ENCODE results near the gene WT1.

WT1 gene

DNA sequence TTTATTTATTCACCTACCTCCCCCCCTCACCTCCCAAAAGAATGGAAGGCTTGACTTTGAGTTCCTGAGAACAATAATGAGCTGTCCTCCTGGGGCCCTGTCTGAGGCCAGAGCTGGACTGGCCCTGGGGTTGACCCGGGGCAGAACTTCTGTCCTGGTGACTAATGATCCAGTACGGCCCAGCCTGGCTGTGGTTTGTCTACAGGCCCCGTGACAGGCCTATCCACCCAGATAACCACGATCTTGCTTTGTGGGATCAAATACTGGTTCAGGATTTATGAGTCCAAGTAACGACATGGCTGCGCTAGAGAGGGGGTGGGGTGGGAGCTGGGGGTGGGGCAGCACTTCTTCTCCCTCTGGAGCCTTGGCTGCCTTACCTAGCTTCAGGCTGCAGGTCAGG lies 81.5 kb downstream of the WT1 start:
- no peak overlapping the region for H3K27ac ChIP-seq
- H3K79me2 ChIP-seq, result no peaks in the 10 kb centered on the region
- no peak overlapping the region for H3K4me2 ChIP-seq (ENCODE audit: low read length)
- no peaks in the 10 kb centered on the region for H3K27me3 ChIP-seq (ENCODE audit: control insufficient read depth, insufficient read depth, low read length)
- H3K4me1 ChIP-seq, result no peaks in the 10 kb centered on the region
- TF ChIP-seq, protein P1, sequence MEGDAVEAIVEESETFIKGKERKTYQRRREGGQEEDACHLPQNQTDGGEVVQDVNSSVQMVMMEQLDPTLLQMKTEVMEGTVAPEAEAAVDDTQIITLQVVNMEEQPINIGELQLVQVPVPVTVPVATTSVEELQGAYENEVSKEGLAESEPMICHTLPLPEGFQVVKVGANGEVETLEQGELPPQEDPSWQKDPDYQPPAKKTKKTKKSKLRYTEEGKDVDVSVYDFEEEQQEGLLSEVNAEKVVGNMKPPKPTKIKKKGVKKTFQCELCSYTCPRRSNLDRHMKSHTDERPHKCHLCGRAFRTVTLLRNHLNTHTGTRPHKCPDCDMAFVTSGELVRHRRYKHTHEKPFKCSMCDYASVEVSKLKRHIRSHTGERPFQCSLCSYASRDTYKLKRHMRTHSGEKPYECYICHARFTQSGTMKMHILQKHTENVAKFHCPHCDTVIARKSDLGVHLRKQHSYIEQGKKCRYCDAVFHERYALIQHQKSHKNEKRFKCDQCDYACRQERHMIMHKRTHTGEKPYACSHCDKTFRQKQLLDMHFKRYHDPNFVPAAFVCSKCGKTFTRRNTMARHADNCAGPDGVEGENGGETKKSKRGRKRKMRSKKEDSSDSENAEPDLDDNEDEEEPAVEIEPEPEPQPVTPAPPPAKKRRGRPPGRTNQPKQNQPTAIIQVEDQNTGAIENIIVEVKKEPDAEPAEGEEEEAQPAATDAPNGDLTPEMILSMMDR (IDR thresholded peaks at IDR 0.05), result no peak
- H3K9ac ChIP-seq, result no peak overlapping the region
- H3K36me3 ChIP-seq (ENCODE audit: control insufficient read depth, insufficient read depth, low read length), result no peaks in the 10 kb centered on the region
- no peak overlapping the region for H3K4me3 ChIP-seq (ENCODE audit: low read depth, low read length)
- H2AFZ ChIP-seq, result no peak overlapping the region
- no peaks in the 10 kb centered on the region for H3K9me3 ChIP-seq (ENCODE audit: control insufficient read depth, low read length)

DNA sequence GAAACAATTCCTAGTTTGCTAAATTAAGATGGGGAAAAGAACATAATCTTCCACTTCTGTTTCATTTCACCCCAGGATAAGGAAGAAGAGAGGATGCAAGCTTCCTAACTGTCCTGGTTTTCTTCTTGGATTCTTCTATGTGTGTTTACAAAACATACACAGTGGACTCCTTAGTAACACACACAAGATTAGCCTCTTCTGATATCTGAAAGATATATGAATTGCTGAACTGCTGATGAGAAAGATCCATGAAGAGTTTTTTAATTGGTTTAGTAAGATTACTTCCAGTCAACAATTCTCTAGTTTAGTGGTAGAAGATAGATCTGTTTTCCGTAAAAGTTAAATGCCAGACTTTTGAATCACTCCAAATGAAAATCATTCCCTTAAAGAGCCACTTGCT lies 86.8 kb downstream of the WT1 start:
- TF ChIP-seq, protein P1 (IDR thresholded peaks at IDR 0.05), result no peak
- H3K36me3 ChIP-seq (ENCODE audit: control insufficient read depth, insufficient read depth, low read length), result no peaks in the 10 kb centered on the region
- no peak overlapping the region for H3K27ac ChIP-seq
- H3K79me2 ChIP-seq, result no peaks in the 10 kb centered on the region
- no peaks in the 10 kb centered on the region for H3K27me3 ChIP-seq (ENCODE audit: control insufficient read depth, insufficient read depth, low read length)
- no peak overlapping the region for H3K4me2 ChIP-seq (ENCODE audit: low read length)
- no peak overlapping the region for H3K4me3 ChIP-seq (ENCODE audit: low read depth, low read length)
- no peak overlapping the region for H3K9ac ChIP-seq
- H3K4me1 ChIP-seq, result no peaks in the 10 kb centered on the region
- H2AFZ ChIP-seq, result no peak overlapping the region
- no peaks in the 10 kb centered on the region for H3K9me3 ChIP-seq (ENCODE audit: control insufficient read depth, low read length)

DNA sequence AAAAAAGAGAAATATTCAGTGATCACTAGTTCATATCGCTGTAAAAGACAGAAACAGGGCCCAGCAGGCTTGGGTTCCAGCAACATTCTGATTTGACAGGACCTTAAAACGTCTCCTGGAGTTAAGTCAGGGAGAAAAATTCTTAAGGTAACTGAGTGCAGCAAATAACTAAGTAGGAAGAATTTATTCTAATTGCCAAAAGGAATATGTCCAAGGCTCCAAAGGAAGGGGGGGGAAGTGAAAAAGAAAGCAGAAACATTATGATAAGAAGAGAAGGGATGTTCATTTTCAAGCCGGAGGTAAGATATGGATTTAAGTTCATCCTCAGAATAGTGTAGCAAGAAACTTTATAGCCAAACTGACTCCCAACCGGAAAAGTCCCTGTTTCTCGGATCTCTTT lies 90.4 kb downstream of the WT1 start:
- Histone ChIP-seq H2AFZ (no peak overlapping the region), H3K27ac (no peak overlapping the region), H3K79me2 (no peaks in the 10 kb centered on the region), H3K4me1 (no peaks in the 10 kb centered on the region), H3K9ac (no peak overlapping the region), H3K4me3 (ENCODE audit: low read depth, low read length) (no peak overlapping the region), H3K27me3 (ENCODE audit: control insufficient read depth, insufficient read depth, low read length) (no peaks in the 10 kb centered on the region), H3K4me2 (ENCODE audit: low read length) (no peak overlapping the region), H3K36me3 (ENCODE audit: control insufficient read depth, insufficient read depth, low read length) (no peaks in the 10 kb centered on the region), H3K9me3 (ENCODE audit: control insufficient read depth, low read length) (no peaks in the 10 kb centered on the region)
- TF ChIP-seq, protein P1 (IDR thresholded peaks at IDR 0.05), result no peak

GRCh38 chr11:32343325-32344008 lies 91.9 kb downstream of the WT1 start:
- no peak overlapping the region for H3K27ac ChIP-seq
- H3K4me1 ChIP-seq, result no peaks in the 10 kb centered on the region
- H3K36me3 ChIP-seq (ENCODE audit: control insufficient read depth, insufficient read depth, low read length), result no peaks in the 10 kb centered on the region
- no peak overlapping the region for H3K4me3 ChIP-seq (ENCODE audit: low read depth, low read length)
- H3K79me2 ChIP-seq, result no peaks in the 10 kb centered on the region
- H3K9me3 ChIP-seq (ENCODE audit: control insufficient read depth, low read length), result no peaks in the 10 kb centered on the region
- H3K4me2 ChIP-seq (ENCODE audit: low read length), result no peak overlapping the region
- TF ChIP-seq, protein P1 (IDR thresholded peaks at IDR 0.05), result no peak
- no peak overlapping the region for H3K9ac ChIP-seq
- H2AFZ ChIP-seq, result no peak overlapping the region
- no peaks in the 10 kb centered on the region for H3K27me3 ChIP-seq (ENCODE audit: control insufficient read depth, insufficient read depth, low read length)
